Prostate gland (tissue), 2 donors: ENCODE results near the gene ZNF718.
"Not testable (repeated sequence)": the region's sequence is repeated elsewhere in the genome, so short reads cannot be mapped to it uniquely, and the experiment has no call there.

ENCODE experiments used
- CTCF ChIP-seq, 4 experiments: fragments of 200-600 bp in 2 of 4; fragments of 450-650 bp in 2 of 4; sonication (generic) in 2 of 4; IDR thresholded peaks; 1 replicate in 3 of 4; 2 replicates in 1 of 4; pipeline ENCODE4 v1.5.1; 2016 to 2019; ENCODE audit warnings: antibody characterized with exemption in 4 of 4, mild to moderate bottlenecking in 2 of 4, moderate library complexity in 2 of 4
- POLR2A ChIP-seq: fragments of 450-650 bp; IDR thresholded peaks from one replicate; pipeline ENCODE4 v1.6.1; 2016; ENCODE audit warnings: antibody characterized with exemption, mild to moderate bottlenecking
- POLR2AphosphoS5 ChIP-seq: sonication (generic); formaldehyde crosslinking; IDR thresholded peaks from one replicate; pipeline ENCODE4 v1.6.1; 2017; ENCODE audit warnings: antibody characterized with exemption

DNA sequence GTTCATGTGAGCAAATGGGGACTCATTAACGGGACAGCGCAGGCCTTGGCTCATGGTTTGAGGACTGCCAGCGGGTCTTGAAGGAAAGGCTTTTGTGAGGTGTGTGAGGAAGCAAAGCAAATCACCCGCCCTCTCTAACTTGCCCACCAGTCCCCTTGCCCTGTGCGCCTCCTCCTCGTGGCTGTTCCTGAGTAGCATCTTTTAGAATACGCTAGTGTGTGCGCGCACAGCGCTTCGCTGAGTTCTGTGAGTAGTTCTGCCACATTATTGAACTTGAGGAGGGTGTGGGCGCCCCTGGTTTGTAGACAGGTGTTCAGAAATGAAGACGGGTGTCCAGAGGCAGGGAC is 88.9 kb downstream of the ZNF718 start:
- not testable (repeated sequence) for TF ChIP-seq CTCF (IDR thresholded peaks at IDR 0.05); POLR2AphosphoS5; POLR2A
